GM12878 (cell line): ENCODE data around the gene RNF167. TPM values are rescaled to one million over a fixed set of nuclear protein-coding genes. Genes with fewer than 3 reads are reported as not detected.

Source experiments
- BCL11A ChIP-seq: IDR thresholded peaks from 2 replicates; pipeline ENCODE4 v1.6.1; 2011; ENCODE audit warnings: low read depth, low read length
- CHD4 ChIP-seq: fragments of 200-600 bp; sonication (generic); IDR thresholded peaks from 2 replicates; pipeline ENCODE4 v1.6.1; 2016; ENCODE audit warnings: mild to moderate bottlenecking
- DPF2 ChIP-seq: fragments of 450-650 bp; IDR thresholded peaks from 2 replicates; pipeline ENCODE4 v1.6.1; 2017; ENCODE audit warnings: mild to moderate bottlenecking
- EED ChIP-seq: sonication (generic); IDR thresholded peaks from 2 replicates; pipeline ENCODE4 v1.6.1; 2016; ENCODE audit warnings: antibody characterized with exemption, low read depth
- IKZF1 ChIP-seq: fragments of 450-650 bp; conservative IDR thresholded peaks from 2 replicates; pipeline ENCODE4 v1.6.1; 2017; ENCODE audit warnings: antibody characterized with exemption, mild to moderate bottlenecking
- IKZF2 ChIP-seq, 2 experiments: fragments of 450-650 bp; IDR thresholded peaks; 2 replicates each; pipeline ENCODE4 v1.6.1; 2017; ENCODE audit warnings: mild to moderate bottlenecking in 2 of 2, moderate library complexity in 2 of 2
- IRF4 ChIP-seq: IDR thresholded peaks from 2 replicates; pipeline ENCODE4 v1.6.1; 2011; ENCODE audit warnings: low read depth, low read length
- JUND ChIP-seq: IDR thresholded peaks from 2 replicates; pipeline ENCODE4 v1.6.1; 2012; ENCODE audit warnings: low read depth, mild to moderate bottlenecking, low read length, improper control_type of control experiment, moderate library complexity
- KAT2A ChIP-seq: conservative IDR thresholded peaks from 2 replicates; pipeline ENCODE4 v1.6.1; 2011; ENCODE audit warnings: low read depth, low read length; ENCODE audit not compliant: control insufficient read depth
- MTA2 ChIP-seq: fragments of 450-650 bp; IDR thresholded peaks from 2 replicates; pipeline ENCODE4 v1.6.1; 2016; ENCODE audit warnings: low read depth, mild to moderate bottlenecking, moderate library complexity
- NRF1 ChIP-seq: conservative IDR thresholded peaks from 2 replicates; pipeline ENCODE4 v1.6.1; 2011; ENCODE audit warnings: mild to moderate bottlenecking, low read depth, low read length, improper control_type of control experiment
- RELB ChIP-seq: fragments of 450-650 bp; IDR thresholded peaks from 2 replicates; pipeline ENCODE4 v1.6.1; 2017; ENCODE audit warnings: low read depth, mild to moderate bottlenecking, moderate library complexity
- RUNX3 ChIP-seq: IDR thresholded peaks from 2 replicates; pipeline ENCODE4 v1.6.1; 2012; ENCODE audit warnings: low read length, inconsistent platforms
- SIN3A ChIP-seq: IDR thresholded peaks from 2 replicates; pipeline ENCODE4 v1.6.1; 2012; ENCODE audit warnings: low read depth, low read length, improper control_type of control experiment
- SREBF2 ChIP-seq: IDR thresholded peaks from 2 replicates; pipeline ENCODE4 v1.6.1; 2012; ENCODE audit warnings: mild to moderate bottlenecking, low read length
- YY1 ChIP-seq: IDR thresholded peaks from 2 replicates; pipeline ENCODE4 v1.6.1; 2011; ENCODE audit warnings: low read depth, mild to moderate bottlenecking, low read length
- ZBED1 ChIP-seq: IDR thresholded peaks from 2 replicates; pipeline ENCODE4 v1.6.1; 2016; ENCODE audit warnings: borderline replicate concordance
- polyA plus RNA-seq, 11 experiments: library from polyadenylated mRNA; depleted of rRNA in 4 of 11; unstranded in 6 of 11; stranded (reverse) in 5 of 11; fragments of >200 nt; fragmentation: Nextera tagmentation in 4 of 11; fragmentation: Illumina TruSeq in 1 of 11; extraction: Ambion mirVana in 4 of 11; extraction: Trizol in 1 of 11; gene quantifications; 1 replicate in 1 of 11; 2 replicates in 10 of 11; pipeline versions ENCODE4 v1.2.1 to v1.2.3, GENCODE V29; 2011 to 2016; ENCODE audit warnings: inconsistent platforms in 2 of 11, missing spikeins in 2 of 11, low read depth in 1 of 11
- total RNA-seq, 4 experiments: library from RNA; depleted of rRNA in 3 of 4; stranded (reverse); fragments of >200 nt in 3 of 4; fragmentation: Illumina TruSeq in 1 of 4; extraction: Trizol in 1 of 4; gene quantifications; 2 replicates each; pipeline versions ENCODE4 v1.2.1 to v1.2.3, GENCODE V29; 2013 to 2021
- TF ChIP-seq, protein P1 (sequence below): fragments of 450-650 bp; IDR thresholded peaks from 2 replicates; pipeline ENCODE4 v1.6.1; 2017; ENCODE audit warnings: mild to moderate bottlenecking, moderate library complexity
- TF ChIP-seq, protein P2 (sequence below): IDR thresholded peaks from 2 replicates; pipeline ENCODE4 v1.6.1; 2011; ENCODE audit warnings: borderline replicate concordance, low read depth, mild to moderate bottlenecking, moderate library complexity, low read length; ENCODE audit not compliant: insufficient read depth, poor library complexity, severe bottlenecking
- TF ChIP-seq, protein P3 (sequence below): fragments of 450-650 bp; IDR thresholded peaks from 2 replicates; pipeline ENCODE4 v1.6.1; 2016; ENCODE audit warnings: mild to moderate bottlenecking

Gene RNF167
- total and polyA plus RNA-seq, 10 of the 15 experiments (the other 5 are each of a cell fraction or from before 2014, with no cell fraction given): 33.6 to 147 (median 57.6) TPM

GRCh38 chr17:4946312-4946976, 6.4 kb downstream of the RNF167 start (continued):
- TF ChIP-seq DPF2 (peak; percentile 24; the same call in 1 of the 2 replicates), JUND (no peak), SIN3A (no peak), RELB (peak; percentile 69), MTA2 (0 out of 2 replicates have a peak, but pooled peaks have one; percentile 16), YY1 (0 out of 2 replicates have a peak, but pooled peaks have one; percentile 7), BCL11A (no peak), RUNX3 (no peak), ZBED1 (0 out of 2 replicates have a peak, but pooled peaks have one; percentile 20), CHD4 (no peak), IRF4 (peak; percentile 71), NRF1 (no peak), IKZF1 (peak; percentile 73), EED (peak; percentile 73; the same call in 1 of the 2 replicates), SREBF2 (no peak), IKZF2 (IDR thresholded peaks at IDR 0.05) (peak; percentile 74 to 83; a peak in 3 of 4 replicates), KAT2A (no peak)
- TF ChIP-seq, protein P1, sequence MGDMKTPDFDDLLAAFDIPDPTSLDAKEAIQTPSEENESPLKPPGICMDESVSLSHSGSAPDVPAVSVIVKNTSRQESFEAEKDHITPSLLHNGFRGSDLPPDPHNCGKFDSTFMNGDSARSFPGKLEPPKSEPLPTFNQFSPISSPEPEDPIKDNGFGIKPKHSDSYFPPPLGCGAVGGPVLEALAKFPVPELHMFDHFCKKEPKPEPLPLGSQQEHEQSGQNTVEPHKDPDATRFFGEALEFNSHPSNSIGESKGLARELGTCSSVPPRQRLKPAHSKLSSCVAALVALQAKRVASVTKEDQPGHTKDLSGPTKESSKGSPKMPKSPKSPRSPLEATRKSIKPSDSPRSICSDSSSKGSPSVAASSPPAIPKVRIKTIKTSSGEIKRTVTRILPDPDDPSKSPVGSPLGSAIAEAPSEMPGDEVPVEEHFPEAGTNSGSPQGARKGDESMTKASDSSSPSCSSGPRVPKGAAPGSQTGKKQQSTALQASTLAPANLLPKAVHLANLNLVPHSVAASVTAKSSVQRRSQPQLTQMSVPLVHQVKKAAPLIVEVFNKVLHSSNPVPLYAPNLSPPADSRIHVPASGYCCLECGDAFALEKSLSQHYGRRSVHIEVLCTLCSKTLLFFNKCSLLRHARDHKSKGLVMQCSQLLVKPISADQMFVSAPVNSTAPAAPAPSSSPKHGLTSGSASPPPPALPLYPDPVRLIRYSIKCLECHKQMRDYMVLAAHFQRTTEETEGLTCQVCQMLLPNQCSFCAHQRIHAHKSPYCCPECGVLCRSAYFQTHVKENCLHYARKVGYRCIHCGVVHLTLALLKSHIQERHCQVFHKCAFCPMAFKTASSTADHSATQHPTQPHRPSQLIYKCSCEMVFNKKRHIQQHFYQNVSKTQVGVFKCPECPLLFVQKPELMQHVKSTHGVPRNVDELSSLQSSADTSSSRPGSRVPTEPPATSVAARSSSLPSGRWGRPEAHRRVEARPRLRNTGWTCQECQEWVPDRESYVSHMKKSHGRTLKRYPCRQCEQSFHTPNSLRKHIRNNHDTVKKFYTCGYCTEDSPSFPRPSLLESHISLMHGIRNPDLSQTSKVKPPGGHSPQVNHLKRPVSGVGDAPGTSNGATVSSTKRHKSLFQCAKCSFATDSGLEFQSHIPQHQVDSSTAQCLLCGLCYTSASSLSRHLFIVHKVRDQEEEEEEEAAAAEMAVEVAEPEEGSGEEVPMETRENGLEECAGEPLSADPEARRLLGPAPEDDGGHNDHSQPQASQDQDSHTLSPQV: no peak
- TF ChIP-seq, protein P2, sequence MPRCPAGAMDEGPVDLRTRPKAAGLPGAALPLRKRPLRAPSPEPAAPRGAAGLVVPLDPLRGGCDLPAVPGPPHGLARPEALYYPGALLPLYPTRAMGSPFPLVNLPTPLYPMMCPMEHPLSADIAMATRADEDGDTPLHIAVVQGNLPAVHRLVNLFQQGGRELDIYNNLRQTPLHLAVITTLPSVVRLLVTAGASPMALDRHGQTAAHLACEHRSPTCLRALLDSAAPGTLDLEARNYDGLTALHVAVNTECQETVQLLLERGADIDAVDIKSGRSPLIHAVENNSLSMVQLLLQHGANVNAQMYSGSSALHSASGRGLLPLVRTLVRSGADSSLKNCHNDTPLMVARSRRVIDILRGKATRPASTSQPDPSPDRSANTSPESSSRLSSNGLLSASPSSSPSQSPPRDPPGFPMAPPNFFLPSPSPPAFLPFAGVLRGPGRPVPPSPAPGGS: peak; percentile 56
- TF ChIP-seq, protein P3, sequence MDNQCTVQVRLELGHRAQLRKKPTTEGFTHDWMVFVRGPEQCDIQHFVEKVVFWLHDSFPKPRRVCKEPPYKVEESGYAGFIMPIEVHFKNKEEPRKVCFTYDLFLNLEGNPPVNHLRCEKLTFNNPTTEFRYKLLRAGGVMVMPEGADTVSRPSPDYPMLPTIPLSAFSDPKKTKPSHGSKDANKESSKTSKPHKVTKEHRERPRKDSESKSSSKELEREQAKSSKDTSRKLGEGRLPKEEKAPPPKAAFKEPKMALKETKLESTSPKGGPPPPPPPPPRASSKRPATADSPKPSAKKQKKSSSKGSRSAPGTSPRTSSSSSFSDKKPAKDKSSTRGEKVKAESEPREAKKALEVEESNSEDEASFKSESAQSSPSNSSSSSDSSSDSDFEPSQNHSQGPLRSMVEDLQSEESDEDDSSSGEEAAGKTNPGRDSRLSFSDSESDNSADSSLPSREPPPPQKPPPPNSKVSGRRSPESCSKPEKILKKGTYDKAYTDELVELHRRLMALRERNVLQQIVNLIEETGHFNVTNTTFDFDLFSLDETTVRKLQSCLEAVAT: peak; percentile 73; the same call in 1 of the 2 replicates
